Measurements from ENCODE around the gene KCNJ14.

DNA sequence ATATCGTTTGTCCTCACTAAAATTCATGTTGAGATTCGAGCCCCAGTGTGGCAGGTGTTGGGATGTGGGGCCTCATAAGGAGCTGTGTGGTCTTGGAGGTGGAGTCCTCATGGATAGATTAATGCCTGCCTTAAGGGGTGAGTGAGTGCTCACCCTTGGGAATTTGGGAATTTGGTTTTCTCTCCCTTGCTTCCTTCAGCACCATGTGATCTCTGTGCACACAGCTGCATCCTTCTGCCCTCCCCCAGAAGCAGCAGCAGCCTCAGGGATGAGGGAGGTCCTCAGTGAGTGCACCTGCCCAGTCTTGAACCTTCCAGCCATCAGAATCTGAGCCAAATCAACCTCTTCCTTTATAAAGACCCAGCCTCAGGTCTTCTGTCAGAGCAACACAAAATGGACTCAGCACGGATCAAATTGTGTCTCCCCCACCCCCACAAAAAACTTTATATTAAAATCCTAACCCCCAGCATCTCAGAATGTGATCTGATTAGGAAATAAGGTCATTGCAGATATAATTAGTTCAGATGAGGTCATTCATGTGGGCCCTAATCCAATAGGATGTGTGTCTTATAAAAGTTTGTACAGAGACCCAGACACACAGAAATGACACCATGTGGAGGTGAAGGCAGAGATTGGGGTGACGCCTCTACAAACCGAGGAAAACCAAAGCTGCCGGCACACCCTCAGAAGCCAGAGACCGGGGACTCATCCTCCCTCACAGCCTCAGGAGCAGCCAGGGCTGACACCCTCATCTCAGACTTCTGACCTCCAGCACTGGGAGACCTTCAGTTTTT is 26.7 kb downstream of the KCNJ14 start:
- TF ChIP-seq, protein P1, sequence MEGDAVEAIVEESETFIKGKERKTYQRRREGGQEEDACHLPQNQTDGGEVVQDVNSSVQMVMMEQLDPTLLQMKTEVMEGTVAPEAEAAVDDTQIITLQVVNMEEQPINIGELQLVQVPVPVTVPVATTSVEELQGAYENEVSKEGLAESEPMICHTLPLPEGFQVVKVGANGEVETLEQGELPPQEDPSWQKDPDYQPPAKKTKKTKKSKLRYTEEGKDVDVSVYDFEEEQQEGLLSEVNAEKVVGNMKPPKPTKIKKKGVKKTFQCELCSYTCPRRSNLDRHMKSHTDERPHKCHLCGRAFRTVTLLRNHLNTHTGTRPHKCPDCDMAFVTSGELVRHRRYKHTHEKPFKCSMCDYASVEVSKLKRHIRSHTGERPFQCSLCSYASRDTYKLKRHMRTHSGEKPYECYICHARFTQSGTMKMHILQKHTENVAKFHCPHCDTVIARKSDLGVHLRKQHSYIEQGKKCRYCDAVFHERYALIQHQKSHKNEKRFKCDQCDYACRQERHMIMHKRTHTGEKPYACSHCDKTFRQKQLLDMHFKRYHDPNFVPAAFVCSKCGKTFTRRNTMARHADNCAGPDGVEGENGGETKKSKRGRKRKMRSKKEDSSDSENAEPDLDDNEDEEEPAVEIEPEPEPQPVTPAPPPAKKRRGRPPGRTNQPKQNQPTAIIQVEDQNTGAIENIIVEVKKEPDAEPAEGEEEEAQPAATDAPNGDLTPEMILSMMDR (conservative IDR thresholded peaks at IDR 0.05; ENCODE audit: low read length): no peak
- no peak for TF ChIP-seq EZH2phosphoT487 (IDR thresholded peaks at IDR 0.05; ENCODE audit: borderline replicate concordance)

All from Loucy (cell line).